Right atrium auricular region (tissue), 2 donors: ENCODE results near the gene ENPP5. TPM values are rescaled to one million over a fixed set of nuclear protein-coding genes. Genes with fewer than 3 reads are reported as not detected.

ENCODE experiments used
- DNase-seq: peaks from one replicate; pipeline ENCODE4 v3.0.0-alpha.2; 2019; ENCODE audit warnings: low spot score
- H3K27ac ChIP-seq, 2 donors: fragments of 200-600 bp; sonication (generic); 1 replicate in 1 of 2; 2 replicates in 1 of 2; pipeline ENCODE4 v1.5.1; 2016 to 2019
- H3K27me3 ChIP-seq, 2 donors: fragments of 200-600 bp; sonication (generic); one replicate each; pipeline versions ENCODE4 v1.5.1 to v1.6.0; 2017 to 2019
- H3K36me3 ChIP-seq: fragments of 200-600 bp; sonication (generic); one replicate; pipeline ENCODE4 v1.5.1; 2016
- H3K4me1 ChIP-seq, 2 donors: fragments of 200-600 bp; sonication (generic); one replicate each; pipeline versions ENCODE4 v1.5.1 to v1.6.0; 2017 to 2019
- H3K4me3 ChIP-seq, 2 donors: fragments of 200-600 bp; sonication (generic); 1 replicate in 1 of 2; 2 replicates in 1 of 2; pipeline ENCODE4 v1.5.1; 2017 to 2019; ENCODE audit warnings: mild to moderate bottlenecking in 1 of 2, moderate library complexity in 1 of 2
- H3K9me3 ChIP-seq, 2 donors: fragments of 200-600 bp; sonication (generic); one replicate each; pipeline ENCODE4 v1.5.1; 2019
- CTCF ChIP-seq, 2 donors: fragments of 200-600 bp; sonication (generic); IDR thresholded peaks; one replicate each; pipeline ENCODE4 v1.5.1; 2019; ENCODE audit warnings: antibody characterized with exemption in 2 of 2
- total RNA-seq, 2 donors: library from RNA; depleted of rRNA; stranded (reverse); fragments of >200 nt; gene quantifications; one replicate each; pipeline ENCODE4 v1.1.0, GENCODE V29; 2016

The ENPP5 gene
- total RNA-seq, 2 donors from 2014 or later: 6.2 to 17.7 TPM

GRCh38 chr6:46190889-46191288 is 20.1 kb upstream of the ENPP5 start:
- Histone ChIP-seq H3K9me3 (no peaks in the 10 kb centered on the region), H3K27me3 (no peaks in the 10 kb centered on the region), H3K4me1 (no peaks in the 10 kb centered on the region), H3K4me3 (no peak overlapping the region), H3K36me3 (no peaks in the 10 kb centered on the region), H3K27ac (peak overlapping the region; percentile 63 to 64)
- no peak for DNase-seq
- no peak for TF ChIP-seq CTCF (IDR thresholded peaks at IDR 0.05)

GRCh38 chr6:46189726-46190125 is 18.9 kb upstream of the ENPP5 start:
- Histone ChIP-seq H3K27me3 (no peaks in the 10 kb centered on the region), H3K9me3 (no peaks in the 10 kb centered on the region), H3K27ac (no peak overlapping the region), H3K4me1 (no peaks in the 10 kb centered on the region), H3K36me3 (no peaks in the 10 kb centered on the region), H3K4me3 (no peak overlapping the region)
- DNase-seq: no peak
- no peak for TF ChIP-seq CTCF (IDR thresholded peaks at IDR 0.05)

- TF ChIP-seq CTCF (IDR thresholded peaks at IDR 0.05): no peak
- H3K4me1 ChIP-seq: peaks cover 0 to 8% of the 10 kb centered on the region in 2 donors
- DNase-seq: no peak
- H3K4me3 ChIP-seq: no peak overlapping the region
- H3K36me3 ChIP-seq: no peaks in the 10 kb centered on the region
- H3K27me3 ChIP-seq: no peaks in the 10 kb centered on the region
- H3K27ac ChIP-seq: no peak overlapping the region
- H3K9me3 ChIP-seq: no peaks in the 10 kb centered on the region
Observed at GRCh38 chr6:46186583-46186982, 15.8 kb upstream of the ENPP5 start.

GRCh38 chr6:46184114-46184513 is 13.3 kb upstream of the ENPP5 start:
- Histone ChIP-seq H3K9me3 (no peaks in the 10 kb centered on the region), H3K4me1 (peaks cover 0 to 8% of the 10 kb centered on the region in 2 donors), H3K4me3 (no peak overlapping the region), H3K36me3 (no peaks in the 10 kb centered on the region), H3K27me3 (no peaks in the 10 kb centered on the region), H3K27ac (no peak overlapping the region)
- TF ChIP-seq CTCF (IDR thresholded peaks at IDR 0.05): no peak
- DNase-seq: no peak

GRCh38 chr6:46175976-46176375 is 5.2 kb upstream of the ENPP5 start:
- H3K27ac ChIP-seq: no peak overlapping the region
- TF ChIP-seq CTCF (IDR thresholded peaks at IDR 0.05): no peak
- no peaks in the 10 kb centered on the region for H3K36me3 ChIP-seq
- H3K4me1 ChIP-seq: peaks cover 0 to 8% of the 10 kb centered on the region in 2 donors
- no peak overlapping the region for H3K4me3 ChIP-seq
- no peaks in the 10 kb centered on the region for H3K9me3 ChIP-seq
- H3K27me3 ChIP-seq: no peaks in the 10 kb centered on the region
- DNase-seq: no peak

- no peak for DNase-seq
- Histone ChIP-seq H3K4me1 (peaks cover 0 to 10% of the 10 kb centered on the region in 2 donors), H3K36me3 (no peaks in the 10 kb centered on the region), H3K27ac (no peak overlapping the region), H3K9me3 (no peaks in the 10 kb centered on the region), H3K4me3 (no peak overlapping the region), H3K27me3 (no peaks in the 10 kb centered on the region)
- no peak for TF ChIP-seq CTCF (IDR thresholded peaks at IDR 0.05)
Observed at GRCh38 chr6:46175446-46175845, 4.7 kb upstream of the ENPP5 start.
